ENCODE results near the gene TNNT2. TPM values are rescaled to one million over a fixed set of nuclear protein-coding genes. Genes with fewer than 3 reads are reported as not detected.

Gene TNNT2
- total and polyA plus RNA-seq, 2 of the 8 experiments (the other 6 are each of a cell fraction or from before 2014, with no cell fraction given) = 3.1 to 21.0 TPM

DNA sequence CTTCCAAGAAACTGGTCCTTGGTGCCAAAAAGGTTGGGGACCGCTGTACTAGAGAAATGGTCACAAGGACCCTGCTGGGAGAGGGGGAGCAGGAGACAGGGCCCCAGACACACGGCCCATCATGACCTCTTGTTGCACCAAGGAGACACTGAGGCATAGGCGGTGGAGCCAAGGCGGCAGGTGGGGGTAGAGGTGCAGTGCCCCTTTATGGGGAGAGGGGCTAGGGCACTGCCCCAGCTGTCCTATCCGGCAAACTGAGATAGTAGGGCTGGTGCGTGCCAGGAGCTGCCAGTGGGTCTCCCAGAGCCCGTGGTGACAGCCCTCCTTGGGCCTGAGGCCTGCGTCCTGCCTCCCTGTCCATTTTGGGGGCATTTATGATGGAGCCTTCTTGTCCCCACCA, 20.3 kb downstream of the TNNT2 start:
- Histone ChIP-seq H2AFZ (ENCODE audit: low read length) (no peak overlapping the region), H4K8ac (ENCODE audit: extremely low read depth, insufficient read depth, low read length) (no peak overlapping the region), H2BK120ac (replicated peaks; ENCODE audit: low read depth, low read length) (no peak overlapping the region), H3K9me3 (ENCODE audit: insufficient read depth in 2 of 2, low read depth in 1 of 2, low read length in 1 of 2) (no peaks in the 10 kb centered on the region), H3K4ac (replicated peaks; ENCODE audit: insufficient read length, low read depth, low read length) (no peak overlapping the region), H3K4me1 (replicated peaks in 1 of 4; ENCODE audit: control insufficient read depth in 3 of 4, insufficient read depth in 4 of 4, low read length in 3 of 4) (peaks cover 0 to 4% (median 4%) of the 10 kb centered on the region in 4 experiments; a peak in 6 of 7 replicates), H3K23ac (ENCODE audit: insufficient read length) (no peak overlapping the region), H3K9ac (replicated peaks in 1 of 4; ENCODE audit: extremely low read depth in 1 of 4, low read depth in 3 of 4, low read length in 3 of 4) (no peak overlapping the region), H3K36me3 (ENCODE audit: control insufficient read depth in 2 of 4, insufficient read depth in 4 of 4, low read length in 3 of 4) (no peaks in the 10 kb centered on the region), H2BK20ac (ENCODE audit: low read length) (no peak overlapping the region), H3K14ac (ENCODE audit: insufficient read length) (no peak overlapping the region), H2BK15ac (ENCODE audit: low read length) (no peak overlapping the region), H3K18ac (ENCODE audit: extremely low read depth, low read length) (no peak overlapping the region), H4K5ac (ENCODE audit: insufficient read length, low read depth, low read length) (no peak overlapping the region), H3K4me2 (ENCODE audit: insufficient read depth in 1 of 2, low read depth in 2 of 2, low read length in 2 of 2) (no peak overlapping the region), H4K20me1 (replicated peaks in 1 of 2; ENCODE audit: control insufficient read depth in 1 of 2, insufficient read depth in 2 of 2, low read length in 2 of 2) (no peaks in the 10 kb centered on the region), H3K79me2 (ENCODE audit: control insufficient read depth in 1 of 2, insufficient read depth in 2 of 2, low read length in 2 of 2) (no peaks in the 10 kb centered on the region), H2BK12ac (ENCODE audit: low read depth, low read length) (no peak overlapping the region), H4K91ac (replicated peaks; ENCODE audit: insufficient read length, low read length) (no peak overlapping the region), H3K79me1 (ENCODE audit: low read depth, low read length) (no peaks in the 10 kb centered on the region), H2BK5ac (ENCODE audit: low read depth, low read length) (no peak overlapping the region), H3K27ac (ENCODE audit: low read depth, low read length) (no peak overlapping the region), H3K56ac (replicated peaks; ENCODE audit: insufficient read length, low read depth, low read length) (no peak overlapping the region), H2AK5ac (ENCODE audit: low read depth, low read length) (no peak overlapping the region), H3K27me3 (replicated peaks in 1 of 4; ENCODE audit: control insufficient read depth in 3 of 4, extremely low read depth in 1 of 4, insufficient read depth in 3 of 4, low read length in 3 of 4) (no peaks in the 10 kb centered on the region), H3K4me3 (ENCODE audit: extremely low read depth in 1 of 4, insufficient read depth in 2 of 4, low read depth in 3 of 4, low read length in 4 of 4) (no peak overlapping the region), H3K23me2 (ENCODE audit: low read depth, low read length) (no peaks in the 10 kb centered on the region)
- ChIA-PET POLR2A (ENCODE audit: partially characterized antibody) (interaction anchor here (1.0 to 7.7 kb wide), 4 partner anchors 9 to 17 kb away, joined by 3 to 49 read pairs (median 6); no protein-coding TSS in a partner anchor), CTCF (ENCODE audit: partially characterized antibody) (interaction anchor here (0.6 to 14.7 kb wide), 7 partner anchors 10 to 215 kb away, joined by 3 to 275 read pairs (median 154); partner anchors contain the start of gene TNNT2)
- FAIRE-seq = no peak
- WGBS, 2 experiments (ENCODE audit: extremely low coverage in 1 of 2, insufficient coverage in 1 of 2, insufficient read length in 1 of 2, insufficient replicate concordance in 2 of 2, low coverage in 1 of 2, low lambda C conversion rate in 2 of 2, missing lambda C conversion rate in 1 of 2) = 96% methylated on average over 7 of the region's 8 CpGs; no CpG with 5 or more reads in 1 of the 2 experiments
- TF ChIP-seq BRCA1 (IDR thresholded peaks at IDR 0.05; ENCODE audit: low read depth, low read length) (no peak), EGR1 (IDR thresholded peaks at IDR 0.05; ENCODE audit: borderline replicate concordance, low read depth, low read length) (no peak), SRF (IDR thresholded peaks at IDR 0.05; ENCODE audit: low read depth, low read length) (no peak), CBX8 (IDR thresholded peaks at IDR 0.05; ENCODE audit: borderline replicate concordance, low read depth, low read length) (no peak)
- DNase-seq (ENCODE audit: low read depth in 1 of 2, low spot score in 2 of 2) = no peak

Data from H1 (cell line).